Peyer's patch (tissue), 4 donors: ENCODE measurements around the gene CCDC197. TPM values are rescaled to one million over a fixed set of nuclear protein-coding genes. Genes with fewer than 3 reads are reported as not detected.

Source experiments
- DNase-seq, 3 donors: peaks; one replicate each; pipeline ENCODE4 v3.0.0-alpha.2; 2017 to 2019
- H3K27ac ChIP-seq, 4 donors: fragments of 200-600 bp; sonication (generic); one replicate each; pipeline ENCODE4 v1.5.1; 2016 to 2019
- H3K27me3 ChIP-seq, 2 donors: fragments of 200-600 bp; sonication (generic); one replicate each; pipeline ENCODE4 v1.5.1; 2019
- H3K36me3 ChIP-seq, 3 donors: fragments of 200-600 bp; sonication (generic); one replicate each; pipeline ENCODE4 v1.5.1; 2016 to 2019
- H3K4me1 ChIP-seq, 4 donors: fragments of 200-600 bp; sonication (generic); one replicate each; pipeline ENCODE4 v1.5.1; 2016 to 2019
- H3K4me3 ChIP-seq, 4 donors: fragments of 200-600 bp; sonication (generic); 1 replicate in 3 of 4; 2 replicates in 1 of 4; pipeline ENCODE4 v1.5.1; 2016 to 2019; ENCODE audit warnings: mild to moderate bottlenecking in 1 of 4
- H3K9me3 ChIP-seq, 4 donors: fragments of 200-600 bp; sonication (generic); one replicate each; pipeline ENCODE4 v1.5.1; 2016 to 2019; ENCODE audit warnings: mild to moderate bottlenecking in 1 of 4
- POLR2A ChIP-seq, 2 donors: fragments of 450-650 bp; IDR thresholded peaks; one replicate each; pipeline ENCODE4 v1.5.1; 2017; ENCODE audit warnings: antibody characterized with exemption in 2 of 2, mild to moderate bottlenecking in 2 of 2, moderate library complexity in 2 of 2
- total RNA-seq, 4 donors: library from RNA; depleted of rRNA; stranded (reverse); fragments of >200 nt; gene quantifications; one replicate each; pipeline ENCODE4 v1.1.0, GENCODE V29; 2016
- TF ChIP-seq, protein P1 (sequence below), 6 experiments: fragments of 450-650 bp in 4 of 6; fragments of 200-600 bp in 2 of 6; sonication (generic) in 1 of 6; IDR thresholded peaks; one replicate each; pipeline ENCODE4 v1.5.1; 2017 to 2019; ENCODE audit warnings: antibody characterized with exemption in 6 of 6, mild to moderate bottlenecking in 3 of 6, moderate library complexity in 1 of 6

Gene CCDC197
- total RNA-seq, 4 donors from 2014 or later, result not detected

DNA sequence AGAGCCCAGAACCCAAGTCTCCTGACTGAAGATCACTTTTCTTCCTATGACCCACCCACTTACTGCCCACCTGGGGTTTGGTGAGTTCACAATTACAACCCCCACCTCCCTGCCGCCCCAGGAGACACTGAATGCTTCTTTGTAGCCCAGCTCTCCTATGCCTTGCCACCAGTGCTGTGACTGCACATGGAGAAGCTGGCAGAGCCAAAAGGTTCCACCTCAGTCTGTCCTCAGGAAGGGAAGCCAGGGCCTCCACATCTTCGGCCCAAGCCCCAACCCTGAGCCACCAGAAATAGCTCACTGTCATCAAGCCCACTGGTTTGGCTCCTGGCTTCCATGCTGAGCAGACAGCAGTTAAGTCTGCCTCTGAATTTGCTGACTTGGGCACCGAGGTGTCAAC lies 54.7 kb downstream of the CCDC197 start:
- H3K36me3 ChIP-seq, result peaks cover 0 to 99% (median 4%) of the 10 kb centered on the region in 3 donors
- DNase-seq, result no peak

DNA sequence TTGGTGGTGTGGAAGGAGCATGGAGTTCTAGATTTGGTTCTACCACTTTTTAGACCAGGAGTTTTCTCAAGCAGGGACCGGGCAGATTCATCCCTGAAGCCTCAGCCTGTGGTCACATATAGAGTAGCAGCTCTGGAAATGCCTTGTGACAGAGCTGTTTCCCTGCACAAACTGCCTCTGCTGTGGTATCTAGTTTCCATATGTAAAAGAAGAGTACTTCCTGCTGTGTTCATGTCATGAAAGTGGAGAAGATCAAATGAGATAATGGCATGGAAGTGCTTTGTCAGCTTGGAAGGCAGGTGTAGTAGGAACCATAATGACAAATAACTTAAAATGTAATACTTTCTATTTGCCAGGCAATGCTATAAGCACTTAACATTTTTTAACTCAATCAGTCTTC lies 55.1 kb downstream of the CCDC197 start:
- DNase-seq, result no peak
- peaks cover 0 to 99% (median 4%) of the 10 kb centered on the region in 3 donors for H3K36me3 ChIP-seq

More for the DNA sequence above, 54.7 kb downstream of the CCDC197 start:
- H3K27ac ChIP-seq, result no peak overlapping the region
- H3K4me1 ChIP-seq, result peaks cover 0 to under 1% (median 0%) of the 10 kb centered on the region in 4 donors
- H3K9me3 ChIP-seq, result no peaks in the 10 kb centered on the region
- H3K4me3 ChIP-seq, result no peak overlapping the region
- TF ChIP-seq POLR2A (IDR thresholded peaks at IDR 0.05), result no peak
- TF ChIP-seq, protein P1, sequence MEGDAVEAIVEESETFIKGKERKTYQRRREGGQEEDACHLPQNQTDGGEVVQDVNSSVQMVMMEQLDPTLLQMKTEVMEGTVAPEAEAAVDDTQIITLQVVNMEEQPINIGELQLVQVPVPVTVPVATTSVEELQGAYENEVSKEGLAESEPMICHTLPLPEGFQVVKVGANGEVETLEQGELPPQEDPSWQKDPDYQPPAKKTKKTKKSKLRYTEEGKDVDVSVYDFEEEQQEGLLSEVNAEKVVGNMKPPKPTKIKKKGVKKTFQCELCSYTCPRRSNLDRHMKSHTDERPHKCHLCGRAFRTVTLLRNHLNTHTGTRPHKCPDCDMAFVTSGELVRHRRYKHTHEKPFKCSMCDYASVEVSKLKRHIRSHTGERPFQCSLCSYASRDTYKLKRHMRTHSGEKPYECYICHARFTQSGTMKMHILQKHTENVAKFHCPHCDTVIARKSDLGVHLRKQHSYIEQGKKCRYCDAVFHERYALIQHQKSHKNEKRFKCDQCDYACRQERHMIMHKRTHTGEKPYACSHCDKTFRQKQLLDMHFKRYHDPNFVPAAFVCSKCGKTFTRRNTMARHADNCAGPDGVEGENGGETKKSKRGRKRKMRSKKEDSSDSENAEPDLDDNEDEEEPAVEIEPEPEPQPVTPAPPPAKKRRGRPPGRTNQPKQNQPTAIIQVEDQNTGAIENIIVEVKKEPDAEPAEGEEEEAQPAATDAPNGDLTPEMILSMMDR (IDR thresholded peaks at IDR 0.05), result no peak
- H3K27me3 ChIP-seq, result no peaks in the 10 kb centered on the region

DNA sequence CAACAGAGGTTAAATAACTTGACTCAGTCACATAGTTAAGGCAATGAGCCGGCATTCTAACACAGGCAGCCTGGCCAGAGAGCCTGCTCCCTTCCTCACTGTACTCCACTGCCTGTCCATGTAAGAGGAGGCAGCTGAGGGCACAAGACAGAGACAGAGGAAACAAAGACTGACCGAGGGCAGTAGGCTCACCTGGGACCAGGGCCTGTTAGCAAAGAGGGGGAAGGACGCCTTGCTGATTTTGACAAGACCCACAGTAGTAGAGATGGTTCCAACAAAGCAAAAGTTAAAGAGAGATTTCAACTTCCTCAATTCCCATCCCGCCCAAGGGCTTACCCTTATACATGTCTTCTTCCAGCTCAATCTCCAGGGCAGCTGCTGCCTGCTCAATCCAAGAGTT lies 55.6 kb downstream of the CCDC197 start:
- Histone ChIP-seq H3K4me1 (peaks cover 0 to 9% (median 0%) of the 10 kb centered on the region in 4 donors), H3K27me3 (no peaks in the 10 kb centered on the region), H3K36me3 (peaks cover 0 to 99% (median 4%) of the 10 kb centered on the region in 3 donors), H3K27ac (no peak overlapping the region), H3K4me3 (no peak overlapping the region), H3K9me3 (no peaks in the 10 kb centered on the region)
- no peak for DNase-seq
- TF ChIP-seq, protein P1 (IDR thresholded peaks at IDR 0.05), result no peak
- no peak for TF ChIP-seq POLR2A (IDR thresholded peaks at IDR 0.05)

More for the DNA sequence above, 55.1 kb downstream of the CCDC197 start:
- Histone ChIP-seq H3K27ac (no peak overlapping the region), H3K27me3 (no peaks in the 10 kb centered on the region), H3K9me3 (no peaks in the 10 kb centered on the region), H3K4me3 (no peak overlapping the region), H3K4me1 (peaks cover 0 to 5% (median 0%) of the 10 kb centered on the region in 4 donors)
- no peak for TF ChIP-seq POLR2A (IDR thresholded peaks at IDR 0.05)
- TF ChIP-seq, protein P1 (IDR thresholded peaks at IDR 0.05), result no peak

DNA sequence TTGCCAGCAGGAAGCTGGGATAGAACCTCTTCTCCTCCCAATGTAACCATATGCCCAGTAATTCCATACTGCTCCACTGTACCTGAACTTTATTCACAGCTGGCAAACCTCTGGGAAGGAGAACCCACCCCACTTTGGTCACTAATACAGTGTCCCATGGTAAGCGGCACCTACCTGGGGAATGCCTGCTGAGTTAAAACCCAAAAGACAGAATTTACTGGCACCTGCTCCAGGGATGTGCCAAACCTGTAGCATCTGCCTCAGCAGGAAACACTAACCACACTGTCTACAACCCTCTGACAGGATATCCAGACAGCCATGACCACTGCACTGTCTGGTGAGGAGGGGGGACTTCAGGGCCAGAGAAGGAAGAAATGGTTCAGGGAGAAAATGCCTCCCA lies 57.3 kb downstream of the CCDC197 start:
- peaks cover 0 to 9% (median 0%) of the 10 kb centered on the region in 4 donors for H3K4me1 ChIP-seq
- H3K4me3 ChIP-seq, result no peak overlapping the region
- H3K27ac ChIP-seq, result no peak overlapping the region
- no peak for TF ChIP-seq POLR2A (IDR thresholded peaks at IDR 0.05)
- TF ChIP-seq, protein P1 (IDR thresholded peaks at IDR 0.05), result no peak
- DNase-seq, result no peak
- H3K36me3 ChIP-seq, result peaks cover 0 to 97% (median 4%) of the 10 kb centered on the region in 3 donors
- no peaks in the 10 kb centered on the region for H3K27me3 ChIP-seq
- no peaks in the 10 kb centered on the region for H3K9me3 ChIP-seq

DNA sequence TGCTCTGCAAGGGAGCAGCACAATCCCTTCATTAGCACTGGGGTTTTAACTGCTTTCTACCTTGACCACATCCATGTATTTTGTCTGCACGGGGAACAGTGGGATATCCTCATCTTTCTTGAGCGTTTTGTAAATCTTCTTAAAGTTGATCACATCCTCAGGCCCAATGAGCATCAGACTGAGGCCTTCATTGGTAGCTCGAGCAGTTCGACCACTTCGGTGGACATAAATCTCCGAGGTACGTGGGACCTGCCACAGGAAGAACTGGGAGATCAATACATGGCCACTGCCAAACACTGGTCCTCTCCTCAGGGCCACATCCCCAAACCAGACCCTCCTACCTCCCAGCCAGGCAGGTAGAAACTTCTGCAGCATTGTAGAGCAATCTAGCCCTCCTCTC lies 57.8 kb downstream of the CCDC197 start:
- DNase-seq, result no peak
- H3K4me3 ChIP-seq, result no peak overlapping the region
- H3K36me3 ChIP-seq, result peaks cover 0 to 97% (median 4%) of the 10 kb centered on the region in 3 donors
- no peak overlapping the region for H3K27ac ChIP-seq
- no peaks in the 10 kb centered on the region for H3K9me3 ChIP-seq
- TF ChIP-seq POLR2A (IDR thresholded peaks at IDR 0.05), result no peak
- TF ChIP-seq, protein P1 (IDR thresholded peaks at IDR 0.05), result no peak
- H3K4me1 ChIP-seq, result peaks cover 0 to 9% (median 0%) of the 10 kb centered on the region in 4 donors
- no peaks in the 10 kb centered on the region for H3K27me3 ChIP-seq
